IMR-90 (cell line): ENCODE measurements around the gene ARHGEF38.

ENCODE experiments used
- BHLHE40 ChIP-seq: fragments of 150-350 bp; IDR thresholded peaks from 2 replicates; pipeline ENCODE4 v1.6.1; 2016; ENCODE audit warnings: mild to moderate bottlenecking, low read depth, low read length
- CEBPB ChIP-seq: IDR thresholded peaks from 2 replicates; pipeline ENCODE4 v1.6.1; 2012; ENCODE audit warnings: low read depth, low read length, improper control_type of control experiment
- CHD1 ChIP-seq: IDR thresholded peaks from 2 replicates; pipeline ENCODE4 v1.6.1; 2012; ENCODE audit warnings: low read depth, low read length, improper control_type of control experiment
- ELK1 ChIP-seq: fragments of 150-350 bp; IDR thresholded peaks from 2 replicates; pipeline ENCODE4 v1.6.1; 2016; ENCODE audit warnings: low read depth, mild to moderate bottlenecking, low read length, moderate library complexity, borderline replicate concordance
- MAFK ChIP-seq: IDR thresholded peaks from 2 replicates; pipeline ENCODE4 v1.6.1; 2012; ENCODE audit warnings: low read depth, low read length, improper control_type of control experiment
- MAZ ChIP-seq: IDR thresholded peaks from 2 replicates; pipeline ENCODE4 v1.6.1; 2012; ENCODE audit warnings: low read depth, mild to moderate bottlenecking, low read length, improper control_type of control experiment, moderate library complexity, borderline replicate concordance
- MXI1 ChIP-seq: IDR thresholded peaks from 2 replicates; pipeline ENCODE4 v1.6.1; 2012; ENCODE audit warnings: low read depth, mild to moderate bottlenecking, low read length, moderate library complexity, borderline replicate concordance
- POLR2A ChIP-seq: IDR thresholded peaks from 2 replicates; pipeline ENCODE4 v1.6.1; 2012; ENCODE audit warnings: mild to moderate bottlenecking, low read depth, low read length
- RAD21 ChIP-seq: IDR thresholded peaks from 2 replicates; pipeline ENCODE4 v1.6.1; 2012; ENCODE audit warnings: low read length, improper control_type of control experiment
- RCOR1 ChIP-seq: IDR thresholded peaks from 2 replicates; pipeline ENCODE4 v1.6.1; 2012; ENCODE audit warnings: mild to moderate bottlenecking, low read length, improper control_type of control experiment; ENCODE audit not compliant: insufficient replicate concordance
- SMC3 ChIP-seq: fragments of 150-350 bp; IDR thresholded peaks from 2 replicates; pipeline ENCODE4 v1.6.1; 2016; ENCODE audit warnings: low read depth, mild to moderate bottlenecking, antibody characterized with exemption, low read length, moderate library complexity
- USF2 ChIP-seq: fragments of 150-350 bp; IDR thresholded peaks from 2 replicates; pipeline ENCODE4 v1.6.1; 2017; ENCODE audit warnings: mild to moderate bottlenecking, antibody characterized with exemption, low read length, low read depth
- TF ChIP-seq, protein P1 (sequence below): conservative IDR thresholded peaks from 2 replicates; pipeline ENCODE4 v1.5.1; 2012; ENCODE audit warnings: mild to moderate bottlenecking, low read depth, low read length, improper control_type of control experiment

- TF ChIP-seq SMC3 = no peak
- TF ChIP-seq, protein P1, sequence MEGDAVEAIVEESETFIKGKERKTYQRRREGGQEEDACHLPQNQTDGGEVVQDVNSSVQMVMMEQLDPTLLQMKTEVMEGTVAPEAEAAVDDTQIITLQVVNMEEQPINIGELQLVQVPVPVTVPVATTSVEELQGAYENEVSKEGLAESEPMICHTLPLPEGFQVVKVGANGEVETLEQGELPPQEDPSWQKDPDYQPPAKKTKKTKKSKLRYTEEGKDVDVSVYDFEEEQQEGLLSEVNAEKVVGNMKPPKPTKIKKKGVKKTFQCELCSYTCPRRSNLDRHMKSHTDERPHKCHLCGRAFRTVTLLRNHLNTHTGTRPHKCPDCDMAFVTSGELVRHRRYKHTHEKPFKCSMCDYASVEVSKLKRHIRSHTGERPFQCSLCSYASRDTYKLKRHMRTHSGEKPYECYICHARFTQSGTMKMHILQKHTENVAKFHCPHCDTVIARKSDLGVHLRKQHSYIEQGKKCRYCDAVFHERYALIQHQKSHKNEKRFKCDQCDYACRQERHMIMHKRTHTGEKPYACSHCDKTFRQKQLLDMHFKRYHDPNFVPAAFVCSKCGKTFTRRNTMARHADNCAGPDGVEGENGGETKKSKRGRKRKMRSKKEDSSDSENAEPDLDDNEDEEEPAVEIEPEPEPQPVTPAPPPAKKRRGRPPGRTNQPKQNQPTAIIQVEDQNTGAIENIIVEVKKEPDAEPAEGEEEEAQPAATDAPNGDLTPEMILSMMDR = no peak
- TF ChIP-seq ELK1 = no peak
- no peak for TF ChIP-seq USF2
- no peak for TF ChIP-seq CEBPB
- no peak for TF ChIP-seq MAFK
- no peak for TF ChIP-seq CHD1
- TF ChIP-seq BHLHE40 = no peak
- no peak for TF ChIP-seq POLR2A
- no peak for TF ChIP-seq RCOR1
- no peak for TF ChIP-seq MXI1
- TF ChIP-seq RAD21 = no peak
- TF ChIP-seq MAZ = no peak
Observed at GRCh38 chr4:105547769-105548168, 4.7 kb upstream of the ARHGEF38 start.
